HFF-Myc (cell line): ENCODE results near the gene FMO1.
"Not testable (repeated sequence)": the region's sequence is repeated elsewhere in the genome, so short reads cannot be mapped to it uniquely, and the experiment has no call there.

Experiments used
- DNase-seq: peaks from one replicate; pipeline ENCODE4 v3.0.0-alpha.2; 2011; ENCODE audit warnings: low read depth; ENCODE audit errors: extremely low read depth
- H3K4me3 ChIP-seq: replicated peaks from 2 replicates; pipeline ENCODE4 v1.5.1; 2011; ENCODE audit warnings: low read depth, mild to moderate bottlenecking, control low read depth, low read length
- CTCF ChIP-seq: IDR thresholded peaks from 2 replicates; pipeline ENCODE4 v1.5.1; 2012; ENCODE audit warnings: mild to moderate bottlenecking, low read depth, low read length, control low read depth; ENCODE audit errors: missing control alignments

The FMO1 gene

GRCh38 chr1:171220581-171221054, 27.7 kb upstream of the FMO1 start:
- TF ChIP-seq CTCF, result no peak
- no peak for DNase-seq
- peak overlapping the region; percentile 25 for H3K4me3 ChIP-seq

- TF ChIP-seq CTCF, result no peak
- no peak overlapping the region for H3K4me3 ChIP-seq
- no peak for DNase-seq
These were observed 26.4 kb upstream of the FMO1 start for GRCh38 chr1:171221665-171222591.

- no peak overlapping the region for H3K4me3 ChIP-seq
- DNase-seq, result no peak
- TF ChIP-seq CTCF, result no peak
These were observed 25.4 kb upstream of the FMO1 start for GRCh38 chr1:171222936-171223335.

- H3K4me3 ChIP-seq, DNase-seq: not testable (repeated sequence)
These were observed 24.0 kb upstream of the FMO1 start for GRCh38 chr1:171224257-171224656.

GRCh38 chr1:171226747-171227370, 21.4 kb upstream of the FMO1 start:
- no peak overlapping the region for H3K4me3 ChIP-seq
- DNase-seq, result no peak
- peak; percentile 70 for TF ChIP-seq CTCF

- H3K4me3 ChIP-seq, result no peak overlapping the region
- DNase-seq, result no peak
- no peak for TF ChIP-seq CTCF
These were observed 17.0 kb upstream of the FMO1 start for GRCh38 chr1:171231326-171231725.

- H3K4me3 ChIP-seq, result no peak overlapping the region
- no peak for DNase-seq
These were observed 15.1 kb upstream of the FMO1 start for GRCh38 chr1:171233183-171233582.

GRCh38 chr1:171236231-171236630, 12.1 kb upstream of the FMO1 start:
- not testable (repeated sequence) for DNase-seq, H3K4me3 ChIP-seq

More at GRCh38 chr1:171233183-171233582, 15.1 kb upstream of the FMO1 start:
- no peak for TF ChIP-seq CTCF
